Measurements from ENCODE around the gene CADM1. TPM values are rescaled to one million over a fixed set of nuclear protein-coding genes. Genes with fewer than 3 reads are reported as not detected.

The CADM1 gene
- total RNA-seq, 1 experiment from 2014 or later: 0.79 TPM

GRCh38 chr11:115198321-115198741, 305.9 kb downstream of the CADM1 start:
- H3K9me3 ChIP-seq (ENCODE audit: control insufficient read depth in 1 of 2, insufficient read depth in 1 of 2, low read depth in 1 of 2, low read length in 2 of 2): peaks cover 0 to 4% of the 10 kb centered on the region in 2 experiments; a peak in 1 of 4 replicates
- ChIA-PET CTCF (no interaction called here), POLR2A (no interaction called here), RAD21 (ENCODE audit: low non-redundant PET in 1 of 2, low total read pairs in 2 of 2, uncharacterized antibody in 2 of 2, unreplicated experiment in 2 of 2) (no interaction called here)
- H3K9ac ChIP-seq (ENCODE audit: low read length): no peak overlapping the region
- no peak overlapping the region for H2AFZ ChIP-seq (ENCODE audit: low read depth, low read length, poor library complexity, severe bottlenecking)
- no peak overlapping the region for H3K4me2 ChIP-seq (ENCODE audit: low read length)
- no peak overlapping the region for H3K27ac ChIP-seq (ENCODE audit: low read depth, low read length)
- BruUV-seq (replicated peaks): no TSS peak
- H3K4me1 ChIP-seq (ENCODE audit: control insufficient read depth in 1 of 2, insufficient read depth in 2 of 2, low read length in 2 of 2): no peaks in the 10 kb centered on the region
- H3K4me3 ChIP-seq (replicated peaks in 1 of 2; ENCODE audit: low read depth in 1 of 2, low read length in 2 of 2): no peak overlapping the region
- no peak for ATAC-seq
- H3K9me2 ChIP-seq (ENCODE audit: insufficient read depth): no peaks in the 10 kb centered on the region
- H3K36me3 ChIP-seq (ENCODE audit: control insufficient read depth in 1 of 2, insufficient read depth in 2 of 2, low read length in 2 of 2): no peaks in the 10 kb centered on the region
- intact Hi-C loops (cut with micrococcal nuclease): no loop called here
- no peaks in the 10 kb centered on the region for H3K27me3 ChIP-seq (ENCODE audit: insufficient read depth, low read length)
- no peak for DNase-seq (ENCODE audit: low read depth, low spot score)
- no peaks in the 10 kb centered on the region for H3K79me2 ChIP-seq (ENCODE audit: insufficient read depth, low read length)
- no peaks in the 10 kb centered on the region for H4K20me1 ChIP-seq (ENCODE audit: insufficient read depth)
- no peak for TF ChIP-seq CTCF (IDR thresholded peaks at IDR 0.05 in 2 of 3, conservative IDR thresholded peaks at IDR 0.05 in 1 of 3; ENCODE audit: borderline replicate concordance in 1 of 3, insufficient read depth in 1 of 3, low read depth in 2 of 3, low read length in 2 of 3)
- TF ChIP-seq SP1 (IDR thresholded peaks at IDR 0.05; ENCODE audit: low read depth): no peak
- TF ChIP-seq JUND (IDR thresholded peaks at IDR 0.05): no peak
- TF ChIP-seq MAX (IDR thresholded peaks at IDR 0.05): no peak
- no peak for TF ChIP-seq POLR2AphosphoS5 (IDR thresholded peaks at IDR 0.05; ENCODE audit: low read depth, low read length)
- no peak for TF ChIP-seq TCF7L2 (IDR thresholded peaks at IDR 0.05; ENCODE audit: borderline replicate concordance, extremely low read depth, insufficient read depth, insufficient read length)
- no peak for TF ChIP-seq ZFX (IDR thresholded peaks at IDR 0.05)
- no peak for TF ChIP-seq SRF (IDR thresholded peaks at IDR 0.05; ENCODE audit: low read depth)
- no peak for TF ChIP-seq ZBTB33 (IDR thresholded peaks at IDR 0.05; ENCODE audit: extremely low read depth, insufficient replicate concordance, low read length)
- TF ChIP-seq POLR2A (IDR thresholded peaks at IDR 0.05; ENCODE audit: borderline replicate concordance, extremely low read depth, insufficient read depth, insufficient read length): no peak
- TF ChIP-seq YY1 (IDR thresholded peaks at IDR 0.05; ENCODE audit: extremely low read depth, insufficient replicate concordance, low read depth, low read length): no peak
- no peak for TF ChIP-seq ELF1 (IDR thresholded peaks at IDR 0.05; ENCODE audit: borderline replicate concordance, low read depth)
- TF ChIP-seq EZH2phosphoT487 (IDR thresholded peaks at IDR 0.05; ENCODE audit: borderline replicate concordance): no peak
- no peak for TF ChIP-seq ATF3 (IDR thresholded peaks at IDR 0.05)
- TF ChIP-seq REST (IDR thresholded peaks at IDR 0.05; ENCODE audit: low read depth): no peak
- no peak for TF ChIP-seq EGR1 (IDR thresholded peaks at IDR 0.05; ENCODE audit: low read depth)
- TF ChIP-seq ZNF274 (IDR thresholded peaks at IDR 0.05; ENCODE audit: low read depth, low read length): no peak
- no peak for TF ChIP-seq FOSL1 (IDR thresholded peaks at IDR 0.05; ENCODE audit: low read depth)
- TF ChIP-seq SIN3A (IDR thresholded peaks at IDR 0.05; ENCODE audit: low read depth): no peak
- TF ChIP-seq EZH2 (IDR thresholded peaks at IDR 0.05): no peak

All from HCT116 (cell line).